ENCODE measurements around the gene POLR2B.

Gene POLR2B

GRCh38 chr4:56941403-56941802, 37.3 kb upstream of the POLR2B start:
- no peak for DNase-seq (ENCODE audit: low read depth)
- TF ChIP-seq, protein P1, sequence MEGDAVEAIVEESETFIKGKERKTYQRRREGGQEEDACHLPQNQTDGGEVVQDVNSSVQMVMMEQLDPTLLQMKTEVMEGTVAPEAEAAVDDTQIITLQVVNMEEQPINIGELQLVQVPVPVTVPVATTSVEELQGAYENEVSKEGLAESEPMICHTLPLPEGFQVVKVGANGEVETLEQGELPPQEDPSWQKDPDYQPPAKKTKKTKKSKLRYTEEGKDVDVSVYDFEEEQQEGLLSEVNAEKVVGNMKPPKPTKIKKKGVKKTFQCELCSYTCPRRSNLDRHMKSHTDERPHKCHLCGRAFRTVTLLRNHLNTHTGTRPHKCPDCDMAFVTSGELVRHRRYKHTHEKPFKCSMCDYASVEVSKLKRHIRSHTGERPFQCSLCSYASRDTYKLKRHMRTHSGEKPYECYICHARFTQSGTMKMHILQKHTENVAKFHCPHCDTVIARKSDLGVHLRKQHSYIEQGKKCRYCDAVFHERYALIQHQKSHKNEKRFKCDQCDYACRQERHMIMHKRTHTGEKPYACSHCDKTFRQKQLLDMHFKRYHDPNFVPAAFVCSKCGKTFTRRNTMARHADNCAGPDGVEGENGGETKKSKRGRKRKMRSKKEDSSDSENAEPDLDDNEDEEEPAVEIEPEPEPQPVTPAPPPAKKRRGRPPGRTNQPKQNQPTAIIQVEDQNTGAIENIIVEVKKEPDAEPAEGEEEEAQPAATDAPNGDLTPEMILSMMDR (conservative IDR thresholded peaks at IDR 0.05; ENCODE audit: control insufficient read depth, insufficient read depth, low read depth, low read length), result no peak
- no peak overlapping the region for H3K4me3 ChIP-seq (ENCODE audit: control insufficient read depth, low read depth, low read length)

GRCh38 chr4:56953680-56954520, 24.8 kb upstream of the POLR2B start:
- TF ChIP-seq, protein P1 (conservative IDR thresholded peaks at IDR 0.05; ENCODE audit: control insufficient read depth, insufficient read depth, low read depth, low read length), result no peak
- no peak for DNase-seq (ENCODE audit: low read depth)
- H3K4me3 ChIP-seq (ENCODE audit: control insufficient read depth, low read depth, low read length), result no peak overlapping the region

GRCh38 chr4:56958111-56958517, 20.6 kb upstream of the POLR2B start:
- TF ChIP-seq, protein P1 (conservative IDR thresholded peaks at IDR 0.05; ENCODE audit: control insufficient read depth, insufficient read depth, low read depth, low read length), result no peak
- H3K4me3 ChIP-seq (ENCODE audit: control insufficient read depth, low read depth, low read length), result peak overlapping the region; percentile 18
- DNase-seq (ENCODE audit: low read depth), result peak; percentile 99

DNA sequence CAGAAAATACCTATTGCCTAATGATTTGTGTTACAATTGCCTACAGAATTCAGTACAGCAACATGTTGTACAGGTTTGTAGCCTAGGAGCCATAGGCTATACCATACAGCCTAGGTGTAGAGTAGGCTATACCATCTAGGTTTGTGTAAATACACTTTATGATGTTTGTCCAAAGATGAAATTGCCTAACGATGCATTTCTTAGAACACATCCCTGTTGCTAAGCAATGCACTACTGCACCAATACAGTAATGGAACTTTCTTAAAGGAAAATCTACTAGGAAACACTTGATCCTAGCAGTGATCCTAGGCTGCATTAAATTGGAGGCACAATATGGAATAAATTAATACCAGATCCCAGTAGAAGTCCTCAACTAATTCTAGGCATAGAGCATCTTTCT, 19.6 kb upstream of the POLR2B start:
- TF ChIP-seq, protein P1 (conservative IDR thresholded peaks at IDR 0.05; ENCODE audit: control insufficient read depth, insufficient read depth, low read depth, low read length), result no peak
- DNase-seq (ENCODE audit: low read depth), result no peak
- no peak overlapping the region for H3K4me3 ChIP-seq (ENCODE audit: control insufficient read depth, low read depth, low read length)

- no peak overlapping the region for H3K4me3 ChIP-seq (ENCODE audit: control insufficient read depth, low read depth, low read length)
- TF ChIP-seq, protein P1 (conservative IDR thresholded peaks at IDR 0.05; ENCODE audit: control insufficient read depth, insufficient read depth, low read depth, low read length), result no peak
These were observed 17.6 kb upstream of the POLR2B start for GRCh38 chr4:56961107-56961500.

DNA sequence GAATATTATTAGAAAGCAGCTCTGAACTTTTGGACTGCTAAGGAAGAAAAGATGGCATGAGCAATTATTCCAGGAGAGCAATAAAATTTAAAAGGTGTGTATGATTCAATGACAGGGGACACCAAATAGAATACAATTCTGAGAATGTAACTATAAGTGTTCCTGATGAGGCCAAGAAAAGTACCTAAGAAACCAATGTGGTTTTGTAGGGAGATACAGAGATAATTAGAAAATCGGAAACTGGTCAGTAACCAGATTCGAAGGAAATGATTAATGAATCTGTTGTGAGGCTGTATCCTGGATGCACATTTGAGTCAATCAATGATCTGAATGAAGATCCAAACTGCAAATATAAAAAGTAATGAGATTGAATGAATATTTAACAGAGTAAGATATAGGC, 7.3 kb upstream of the POLR2B start:
- no peak for DNase-seq (ENCODE audit: low read depth)
- TF ChIP-seq, protein P1 (conservative IDR thresholded peaks at IDR 0.05; ENCODE audit: control insufficient read depth, insufficient read depth, low read depth, low read length), result no peak
- H3K4me3 ChIP-seq (ENCODE audit: control insufficient read depth, low read depth, low read length), result no peak overlapping the region

More at GRCh38 chr4:56961107-56961500, 17.6 kb upstream of the POLR2B start:
- DNase-seq (ENCODE audit: low read depth), result no peak

Data from fibroblast of mammary gland (primary cell).